HL-60 (cell line): Measurements from ENCODE around the gene COPS7A.

Experiments
- DNase-seq, 2 experiments: peaks; one replicate each; pipeline ENCODE4 v3.0.0-alpha.2; 2010 to 2020; ENCODE audit warnings: low read depth in 1 of 2, low spot score in 1 of 2
- H3K27ac ChIP-seq: fragments of 250-450 bp; sonication (Bioruptor Pico); replicated peaks from 2 replicates; pipeline ENCODE4 v1.5.1; 2020; ENCODE audit warnings: mild to moderate bottlenecking, moderate library complexity
- H3K27me3 ChIP-seq: fragments of 250-450 bp; sonication (Bioruptor Pico); 2 replicates; pipeline ENCODE4 v1.5.1; 2021; ENCODE audit warnings: mild to moderate bottlenecking, moderate library complexity; ENCODE audit not compliant: insufficient read depth, poor library complexity, severe bottlenecking
- H3K4me3 ChIP-seq: replicated peaks from 2 replicates; pipeline ENCODE4 v1.5.1; 2011; ENCODE audit warnings: mild to moderate bottlenecking, control low read depth, low read length; ENCODE audit not compliant: insufficient read depth
- GABPA ChIP-seq: IDR thresholded peaks from 2 replicates; pipeline ENCODE4 v1.6.1; 2012; ENCODE audit warnings: low read depth
- POLR2AphosphoS5 ChIP-seq: IDR thresholded peaks from 2 replicates; pipeline ENCODE4 v1.6.1; 2012; ENCODE audit warnings: low read depth
- SPI1 ChIP-seq: IDR thresholded peaks from 2 replicates; pipeline ENCODE4 v1.6.1; 2012; ENCODE audit warnings: low read depth, mild to moderate bottlenecking, borderline replicate concordance
- TF ChIP-seq, protein P1 (sequence below): IDR thresholded peaks from 2 replicates; pipeline ENCODE4 v1.6.1; 2012; ENCODE audit warnings: low read depth; ENCODE audit not compliant: insufficient replicate concordance
- TF ChIP-seq, protein P2 (sequence below): IDR thresholded peaks from one replicate; pipeline ENCODE4 v1.5.1; 2011; ENCODE audit warnings: low read length, control low read depth, inconsistent platforms; ENCODE audit not compliant: insufficient read depth

The COPS7A gene

DNA sequence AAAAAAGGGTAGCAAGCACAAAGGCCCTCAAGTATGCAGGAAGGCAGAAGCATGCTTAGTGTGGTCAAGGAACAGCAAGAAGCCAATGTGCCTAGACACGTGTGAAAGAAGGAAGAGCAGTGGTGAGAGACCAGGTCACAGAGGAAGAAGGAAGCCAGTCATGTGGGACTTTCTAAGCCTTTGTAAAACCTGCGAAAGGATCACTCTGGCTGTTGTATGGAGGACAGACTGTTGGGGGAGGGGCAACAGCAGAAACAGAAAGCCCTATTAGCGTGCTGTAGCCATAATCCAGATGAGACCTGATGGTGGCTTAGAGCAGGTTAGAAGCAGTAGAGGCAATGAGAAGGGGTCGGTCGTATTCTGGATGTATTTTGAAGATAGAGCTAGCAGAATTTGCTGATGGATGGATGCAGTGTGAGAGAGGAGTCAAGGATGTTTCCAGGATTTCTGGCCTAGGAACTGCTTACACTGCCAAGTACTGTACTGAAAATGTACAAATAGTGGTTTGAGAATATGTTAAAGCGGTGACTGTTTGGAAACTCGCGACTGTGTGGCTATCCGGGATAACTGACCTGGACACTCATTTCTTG is 34.8 kb downstream of the COPS7A start:
- no peak overlapping the region for H3K27ac ChIP-seq
- no peak overlapping the region for H3K4me3 ChIP-seq
- no peak for DNase-seq
- peaks cover 3% of the 10 kb centered on the region for H3K27me3 ChIP-seq
- TF ChIP-seq, protein P1, sequence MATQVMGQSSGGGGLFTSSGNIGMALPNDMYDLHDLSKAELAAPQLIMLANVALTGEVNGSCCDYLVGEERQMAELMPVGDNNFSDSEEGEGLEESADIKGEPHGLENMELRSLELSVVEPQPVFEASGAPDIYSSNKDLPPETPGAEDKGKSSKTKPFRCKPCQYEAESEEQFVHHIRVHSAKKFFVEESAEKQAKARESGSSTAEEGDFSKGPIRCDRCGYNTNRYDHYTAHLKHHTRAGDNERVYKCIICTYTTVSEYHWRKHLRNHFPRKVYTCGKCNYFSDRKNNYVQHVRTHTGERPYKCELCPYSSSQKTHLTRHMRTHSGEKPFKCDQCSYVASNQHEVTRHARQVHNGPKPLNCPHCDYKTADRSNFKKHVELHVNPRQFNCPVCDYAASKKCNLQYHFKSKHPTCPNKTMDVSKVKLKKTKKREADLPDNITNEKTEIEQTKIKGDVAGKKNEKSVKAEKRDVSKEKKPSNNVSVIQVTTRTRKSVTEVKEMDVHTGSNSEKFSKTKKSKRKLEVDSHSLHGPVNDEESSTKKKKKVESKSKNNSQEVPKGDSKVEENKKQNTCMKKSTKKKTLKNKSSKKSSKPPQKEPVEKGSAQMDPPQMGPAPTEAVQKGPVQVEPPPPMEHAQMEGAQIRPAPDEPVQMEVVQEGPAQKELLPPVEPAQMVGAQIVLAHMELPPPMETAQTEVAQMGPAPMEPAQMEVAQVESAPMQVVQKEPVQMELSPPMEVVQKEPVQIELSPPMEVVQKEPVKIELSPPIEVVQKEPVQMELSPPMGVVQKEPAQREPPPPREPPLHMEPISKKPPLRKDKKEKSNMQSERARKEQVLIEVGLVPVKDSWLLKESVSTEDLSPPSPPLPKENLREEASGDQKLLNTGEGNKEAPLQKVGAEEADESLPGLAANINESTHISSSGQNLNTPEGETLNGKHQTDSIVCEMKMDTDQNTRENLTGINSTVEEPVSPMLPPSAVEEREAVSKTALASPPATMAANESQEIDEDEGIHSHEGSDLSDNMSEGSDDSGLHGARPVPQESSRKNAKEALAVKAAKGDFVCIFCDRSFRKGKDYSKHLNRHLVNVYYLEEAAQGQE, result no peak
- no peak for TF ChIP-seq SPI1
- no peak for TF ChIP-seq GABPA
- no peak for TF ChIP-seq POLR2AphosphoS5
- TF ChIP-seq, protein P2, sequence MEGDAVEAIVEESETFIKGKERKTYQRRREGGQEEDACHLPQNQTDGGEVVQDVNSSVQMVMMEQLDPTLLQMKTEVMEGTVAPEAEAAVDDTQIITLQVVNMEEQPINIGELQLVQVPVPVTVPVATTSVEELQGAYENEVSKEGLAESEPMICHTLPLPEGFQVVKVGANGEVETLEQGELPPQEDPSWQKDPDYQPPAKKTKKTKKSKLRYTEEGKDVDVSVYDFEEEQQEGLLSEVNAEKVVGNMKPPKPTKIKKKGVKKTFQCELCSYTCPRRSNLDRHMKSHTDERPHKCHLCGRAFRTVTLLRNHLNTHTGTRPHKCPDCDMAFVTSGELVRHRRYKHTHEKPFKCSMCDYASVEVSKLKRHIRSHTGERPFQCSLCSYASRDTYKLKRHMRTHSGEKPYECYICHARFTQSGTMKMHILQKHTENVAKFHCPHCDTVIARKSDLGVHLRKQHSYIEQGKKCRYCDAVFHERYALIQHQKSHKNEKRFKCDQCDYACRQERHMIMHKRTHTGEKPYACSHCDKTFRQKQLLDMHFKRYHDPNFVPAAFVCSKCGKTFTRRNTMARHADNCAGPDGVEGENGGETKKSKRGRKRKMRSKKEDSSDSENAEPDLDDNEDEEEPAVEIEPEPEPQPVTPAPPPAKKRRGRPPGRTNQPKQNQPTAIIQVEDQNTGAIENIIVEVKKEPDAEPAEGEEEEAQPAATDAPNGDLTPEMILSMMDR, result no peak

DNA sequence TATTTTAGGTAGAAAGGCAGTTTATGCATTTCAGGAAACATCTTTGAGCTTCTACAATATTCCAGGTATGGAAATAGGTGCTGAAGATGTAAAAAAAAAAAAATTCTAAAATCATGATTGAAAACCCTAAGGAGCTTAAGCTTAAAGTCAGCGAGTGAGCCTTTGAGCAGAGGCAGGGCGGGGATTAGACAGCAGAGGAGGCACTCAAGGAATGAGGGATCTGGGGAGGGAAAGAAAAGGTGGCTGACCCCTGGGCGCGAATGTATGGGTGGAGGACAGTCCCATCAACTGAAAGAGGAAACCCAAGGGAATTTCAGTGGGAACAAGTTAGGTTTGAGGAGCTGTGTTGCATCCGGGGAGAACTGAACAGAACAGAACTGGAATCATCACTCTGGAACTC is 35.9 kb downstream of the COPS7A start:
- Histone ChIP-seq H3K27ac (no peak overlapping the region), H3K27me3 (peaks cover 11% of the 10 kb centered on the region), H3K4me3 (no peak overlapping the region)
- DNase-seq, result no peak
- TF ChIP-seq, protein P2, result no peak
- TF ChIP-seq GABPA, result no peak
- TF ChIP-seq, protein P1, result no peak
- TF ChIP-seq POLR2AphosphoS5, result no peak
- no peak for TF ChIP-seq SPI1

DNA sequence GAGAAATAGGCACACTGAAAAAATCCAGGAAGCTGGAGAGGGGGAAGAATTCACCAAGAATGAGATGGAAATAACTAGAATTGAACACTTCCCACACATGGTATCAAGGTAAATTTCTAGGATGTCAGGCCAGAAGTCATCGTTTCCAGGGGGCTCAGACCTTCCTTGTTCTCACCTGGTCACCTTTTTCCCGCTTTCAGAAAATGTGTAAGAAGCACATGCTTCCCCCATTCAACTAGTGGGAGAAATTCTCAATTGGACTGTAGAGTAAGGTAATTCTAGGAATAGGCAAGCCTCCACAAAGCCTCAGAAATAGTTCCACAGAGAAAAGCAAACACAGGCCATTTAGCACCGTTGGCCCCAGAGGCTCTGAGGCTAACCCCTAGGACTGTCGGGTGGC is 39.5 kb downstream of the COPS7A start:
- Histone ChIP-seq H3K4me3 (no peak overlapping the region), H3K27me3 (peaks cover 35% of the 10 kb centered on the region), H3K27ac (no peak overlapping the region)
- TF ChIP-seq, protein P2, result no peak
- TF ChIP-seq, protein P1, result no peak
- TF ChIP-seq POLR2AphosphoS5 (no peak), SPI1 (no peak), GABPA (no peak)
- DNase-seq, result no peak
